Muscle layer of colon (tissue), 2 donors: ENCODE results near the gene TMEM184B.

ENCODE experiments used
- H3K27ac ChIP-seq: one replicate; pipeline ENCODE4 v1.7.0; 2013; ENCODE audit warnings: low read depth, mild to moderate bottlenecking, low read length, moderate library complexity
- H3K27me3 ChIP-seq, 2 donors: one replicate each; pipeline ENCODE4 v1.7.0; 2013; ENCODE audit warnings: low read length in 2 of 2, mild to moderate bottlenecking in 2 of 2; ENCODE audit not compliant: insufficient read depth in 2 of 2, control insufficient read depth in 1 of 2
- H3K36me3 ChIP-seq: one replicate; pipeline ENCODE4 v1.7.0; 2013; ENCODE audit warnings: mild to moderate bottlenecking, low read length; ENCODE audit not compliant: insufficient read depth
- H3K4me1 ChIP-seq: one replicate; pipeline ENCODE4 v1.7.0; 2013; ENCODE audit warnings: mild to moderate bottlenecking, low read length; ENCODE audit not compliant: insufficient read depth
- H3K4me3 ChIP-seq, 2 donors: one replicate each; pipeline ENCODE4 v1.7.0; 2013; ENCODE audit warnings: low read length in 2 of 2, low read depth in 1 of 2, mild to moderate bottlenecking in 1 of 2, moderate library complexity in 1 of 2
- H3K9ac ChIP-seq: one replicate; pipeline ENCODE4 v1.7.0; 2013; ENCODE audit warnings: low read length
- H3K9me3 ChIP-seq: one replicate; pipeline ENCODE4 v1.7.0; 2013; ENCODE audit warnings: mild to moderate bottlenecking, low read length
- donor health status: abdominal sarcoma.
- donor health status: Adenocarcinoma of cecum.

Gene TMEM184B

DNA sequence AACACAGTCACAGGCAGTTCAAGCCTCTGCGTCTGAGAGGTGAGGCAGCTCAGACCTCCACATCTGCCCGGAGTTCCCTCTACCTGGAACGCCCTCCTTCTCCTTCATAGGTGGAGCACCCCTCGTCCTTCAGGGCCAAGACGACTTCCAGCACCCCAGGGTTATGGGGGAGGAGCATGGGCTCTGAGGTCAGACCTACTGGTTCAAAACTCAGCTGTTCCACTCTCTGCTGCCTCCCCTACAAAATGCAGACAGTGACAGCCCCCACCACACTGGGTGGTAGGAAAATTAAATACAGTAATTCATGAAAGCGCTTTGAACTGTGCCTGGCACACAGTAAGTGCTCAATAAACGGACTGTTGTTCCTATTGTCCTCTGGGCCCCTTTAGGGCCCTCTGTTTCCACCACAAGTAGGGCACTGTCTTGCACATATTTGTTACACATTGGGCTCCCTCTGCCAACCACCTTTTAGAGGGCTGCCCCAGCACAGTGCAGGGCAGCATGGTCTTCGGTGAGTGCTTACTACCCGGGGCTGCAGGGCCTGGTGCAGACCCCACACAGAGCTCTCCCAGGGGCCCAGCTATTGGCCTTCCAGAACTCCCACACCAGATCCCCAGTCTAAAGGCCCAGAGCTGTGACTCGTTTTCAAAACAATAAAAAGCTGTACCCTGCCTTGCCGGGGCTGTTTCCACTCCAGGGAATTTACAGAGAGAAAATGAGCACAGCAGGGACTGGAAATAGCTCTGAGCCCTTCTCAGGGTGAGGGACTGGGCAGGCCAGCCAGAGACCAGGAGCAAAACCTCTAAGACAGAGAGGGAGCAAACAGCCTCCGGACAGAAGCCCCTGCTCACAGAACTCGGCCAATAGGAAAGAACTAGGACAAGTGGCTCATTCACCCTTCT lies 2.5 kb downstream of the TMEM184B start:
- Histone ChIP-seq H3K27ac (peak overlapping the region; percentile 44), H3K4me3 (peak overlapping the region in 1 of 2 donors; percentile 94), H3K27me3 (no peaks in the 10 kb centered on the region), H3K4me1 (peaks cover 55% of the 10 kb centered on the region), H3K36me3 (no peaks in the 10 kb centered on the region), H3K9ac (peak overlapping the region; percentile 30), H3K9me3 (no peaks in the 10 kb centered on the region)

- Histone ChIP-seq H3K27me3 (no peaks in the 10 kb centered on the region), H3K36me3 (no peaks in the 10 kb centered on the region), H3K27ac (no peak overlapping the region)
Measured at GRCh38 chr22:38269466-38269865, 3.3 kb downstream of the TMEM184B start.

GRCh38 chr22:38267086-38267485 lies 5.7 kb downstream of the TMEM184B start:
- Histone ChIP-seq H3K36me3 (no peaks in the 10 kb centered on the region), H3K4me1 (peaks cover 64% of the 10 kb centered on the region), H3K9ac (no peak overlapping the region), H3K9me3 (no peaks in the 10 kb centered on the region), H3K4me3 (no peak overlapping the region), H3K27me3 (no peaks in the 10 kb centered on the region), H3K27ac (no peak overlapping the region)

More at GRCh38 chr22:38269466-38269865, 3.3 kb downstream of the TMEM184B start:
- Histone ChIP-seq H3K9me3 (no peaks in the 10 kb centered on the region), H3K4me3 (no peak overlapping the region), H3K9ac (no peak overlapping the region), H3K4me1 (peaks cover 62% of the 10 kb centered on the region)

DNA sequence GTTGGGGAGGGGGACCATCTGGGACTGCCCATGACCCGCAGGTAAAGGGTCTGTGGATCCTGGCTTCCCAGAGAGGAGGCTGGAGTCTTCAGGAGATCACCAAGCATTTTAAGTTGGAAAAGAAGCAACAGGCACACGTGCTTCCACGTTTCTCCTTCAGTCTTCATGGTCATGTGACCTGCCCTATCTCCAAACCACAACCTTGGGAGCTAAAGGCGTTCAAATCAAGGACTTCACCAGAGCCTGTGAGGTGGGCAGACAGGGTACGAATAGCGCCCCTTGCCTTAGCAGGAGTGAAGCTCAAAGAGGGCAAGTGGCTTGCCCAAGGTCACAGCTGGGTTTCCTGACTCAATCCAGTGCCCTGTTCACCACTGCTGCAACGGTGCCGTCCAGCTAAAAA lies 6.7 kb downstream of the TMEM184B start:
- H3K27ac ChIP-seq: no peak overlapping the region
- H3K9me3 ChIP-seq: no peaks in the 10 kb centered on the region
- H3K4me1 ChIP-seq: peaks cover 64% of the 10 kb centered on the region
- no peaks in the 10 kb centered on the region for H3K36me3 ChIP-seq
- H3K27me3 ChIP-seq: no peaks in the 10 kb centered on the region
- no peak overlapping the region for H3K4me3 ChIP-seq
- peak overlapping the region; percentile 5 for H3K9ac ChIP-seq

DNA sequence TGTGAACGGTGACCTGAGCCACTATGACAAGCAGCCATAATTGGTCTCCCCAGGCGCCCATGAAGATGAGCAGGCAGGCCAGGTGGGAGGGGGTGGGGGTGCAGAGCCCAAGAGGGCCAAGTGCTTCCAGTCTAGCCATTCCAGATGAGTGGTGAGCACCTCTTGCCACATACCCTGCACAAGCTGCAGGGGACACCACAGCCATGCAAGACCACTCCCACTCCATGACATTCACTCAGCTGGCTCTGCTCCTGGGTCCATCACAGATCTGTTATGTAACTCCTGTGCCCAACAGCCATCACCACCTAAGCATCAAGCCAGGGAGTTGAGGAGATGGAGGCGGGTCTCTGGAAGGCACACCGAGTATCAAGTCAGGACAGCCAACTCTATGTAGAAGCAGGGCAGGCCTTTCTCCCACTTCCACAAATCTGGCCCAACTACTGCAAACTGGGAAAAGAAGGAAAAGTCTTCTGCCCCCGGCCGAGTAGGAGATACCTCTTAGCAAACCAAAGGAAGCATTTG lies 8.4 kb downstream of the TMEM184B start:
- peaks cover 61% of the 10 kb centered on the region for H3K4me1 ChIP-seq
- no peaks in the 10 kb centered on the region for H3K9me3 ChIP-seq
- H3K27ac ChIP-seq: no peak overlapping the region
- H3K4me3 ChIP-seq: no peak overlapping the region
- H3K27me3 ChIP-seq: no peaks in the 10 kb centered on the region
- no peak overlapping the region for H3K9ac ChIP-seq
- H3K36me3 ChIP-seq: no peaks in the 10 kb centered on the region

GRCh38 chr22:38262051-38262795 lies 10.6 kb downstream of the TMEM184B start:
- Histone ChIP-seq H3K9me3 (no peaks in the 10 kb centered on the region), H3K9ac (no peak overlapping the region), H3K4me3 (no peak overlapping the region), H3K27ac (peak overlapping the region; percentile 21), H3K27me3 (no peaks in the 10 kb centered on the region), H3K36me3 (no peaks in the 10 kb centered on the region), H3K4me1 (peaks cover 69% of the 10 kb centered on the region)

DNA sequence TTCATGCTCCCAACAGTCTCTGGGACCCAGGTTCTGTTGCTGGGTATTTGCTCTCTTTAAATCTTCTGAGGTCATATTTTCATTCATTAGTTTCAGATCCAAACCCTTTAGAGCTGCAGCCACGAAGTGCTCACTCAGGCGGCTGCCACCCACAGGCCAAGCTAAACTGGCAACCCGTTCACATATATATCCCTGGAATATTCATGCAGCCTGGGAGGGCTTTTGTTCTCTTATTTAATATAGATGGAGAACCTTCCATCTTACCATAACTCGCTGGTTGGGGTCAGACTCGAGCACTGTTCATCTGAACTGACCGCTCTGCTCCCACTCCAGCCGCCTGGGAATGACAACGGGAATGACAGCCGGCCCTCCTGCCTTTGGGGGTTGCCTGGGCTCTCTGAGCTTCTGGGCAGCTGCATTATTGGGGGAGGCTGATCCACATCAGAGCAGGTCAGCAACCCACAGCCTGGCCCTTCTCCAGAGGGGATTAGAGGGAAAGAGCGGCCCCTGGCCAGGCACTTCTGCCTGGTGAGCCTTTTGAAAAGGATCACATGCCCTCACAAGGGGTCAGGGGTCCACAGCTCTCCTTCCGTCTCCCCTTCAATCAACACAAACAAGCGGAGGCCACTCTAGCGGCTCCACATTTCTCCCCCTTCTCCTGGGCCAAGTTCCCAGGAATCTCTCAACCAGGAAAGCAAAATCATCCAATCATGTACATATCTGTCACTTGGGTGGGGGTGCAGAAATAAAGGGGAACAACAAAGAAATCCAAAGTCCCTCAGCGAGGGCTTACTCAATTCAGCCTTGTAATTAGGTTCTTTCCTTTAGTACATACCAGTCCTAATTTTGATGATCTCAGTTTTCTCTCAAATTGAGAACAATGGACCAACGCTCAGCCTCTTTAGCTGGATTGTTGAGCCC lies 11.8 kb downstream of the TMEM184B start:
- H3K9me3 ChIP-seq: no peaks in the 10 kb centered on the region
- H3K36me3 ChIP-seq: no peaks in the 10 kb centered on the region
- no peaks in the 10 kb centered on the region for H3K27me3 ChIP-seq
- peak overlapping the region in 1 of 2 donors; percentile 24 for H3K4me3 ChIP-seq
- H3K9ac ChIP-seq: peak overlapping the region; percentile 45
- H3K27ac ChIP-seq: peak overlapping the region; percentile 31
- peaks cover 69% of the 10 kb centered on the region for H3K4me1 ChIP-seq

DNA sequence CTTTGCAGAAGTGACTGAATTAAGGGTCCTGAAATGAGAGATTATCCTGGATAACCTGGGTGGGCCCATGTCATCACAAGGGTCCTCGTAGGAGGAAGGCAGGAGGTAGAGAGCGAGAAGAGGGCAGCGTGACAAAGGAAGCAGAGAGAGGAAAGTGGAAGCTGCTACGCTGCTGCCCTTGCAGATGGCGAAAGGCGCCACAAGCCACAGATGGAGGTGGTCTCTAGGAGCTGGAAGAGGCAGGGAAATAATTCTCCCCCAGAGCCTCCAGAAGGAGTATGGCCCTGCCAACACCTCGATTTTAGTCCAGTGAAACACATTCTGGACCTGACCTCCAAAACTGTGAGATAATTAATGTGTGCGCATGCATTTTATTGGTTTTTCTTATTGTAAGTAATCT lies 13.4 kb downstream of the TMEM184B start:
- H3K36me3 ChIP-seq: no peaks in the 10 kb centered on the region
- no peak overlapping the region for H3K9ac ChIP-seq
- no peak overlapping the region for H3K27ac ChIP-seq
- no peaks in the 10 kb centered on the region for H3K27me3 ChIP-seq
- peaks cover 55% of the 10 kb centered on the region for H3K4me1 ChIP-seq
- no peaks in the 10 kb centered on the region for H3K9me3 ChIP-seq
- H3K4me3 ChIP-seq: no peak overlapping the region

DNA sequence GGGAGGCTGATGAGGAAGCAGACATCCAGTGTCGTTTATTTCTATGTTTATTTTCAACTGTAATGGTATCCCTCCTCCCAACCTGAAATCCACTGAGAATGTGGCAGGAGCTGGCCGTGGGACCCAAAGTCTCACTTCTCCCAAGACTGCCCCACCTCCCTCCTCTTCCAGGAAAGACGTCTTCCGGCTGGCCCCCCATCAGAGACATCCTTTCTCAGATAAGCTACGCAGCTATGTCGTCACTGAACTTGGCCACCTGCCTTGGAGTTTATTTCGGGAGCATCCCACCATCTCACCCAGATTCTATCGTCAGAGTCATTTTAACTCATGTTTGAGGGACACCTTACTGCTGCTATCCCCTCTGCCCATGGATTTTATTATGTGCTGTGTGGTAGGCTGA lies 13.9 kb downstream of the TMEM184B start:
- Histone ChIP-seq H3K36me3 (no peaks in the 10 kb centered on the region), H3K4me3 (no peak overlapping the region), H3K4me1 (peaks cover 52% of the 10 kb centered on the region), H3K27me3 (no peaks in the 10 kb centered on the region), H3K27ac (no peak overlapping the region), H3K9me3 (no peaks in the 10 kb centered on the region), H3K9ac (no peak overlapping the region)

DNA sequence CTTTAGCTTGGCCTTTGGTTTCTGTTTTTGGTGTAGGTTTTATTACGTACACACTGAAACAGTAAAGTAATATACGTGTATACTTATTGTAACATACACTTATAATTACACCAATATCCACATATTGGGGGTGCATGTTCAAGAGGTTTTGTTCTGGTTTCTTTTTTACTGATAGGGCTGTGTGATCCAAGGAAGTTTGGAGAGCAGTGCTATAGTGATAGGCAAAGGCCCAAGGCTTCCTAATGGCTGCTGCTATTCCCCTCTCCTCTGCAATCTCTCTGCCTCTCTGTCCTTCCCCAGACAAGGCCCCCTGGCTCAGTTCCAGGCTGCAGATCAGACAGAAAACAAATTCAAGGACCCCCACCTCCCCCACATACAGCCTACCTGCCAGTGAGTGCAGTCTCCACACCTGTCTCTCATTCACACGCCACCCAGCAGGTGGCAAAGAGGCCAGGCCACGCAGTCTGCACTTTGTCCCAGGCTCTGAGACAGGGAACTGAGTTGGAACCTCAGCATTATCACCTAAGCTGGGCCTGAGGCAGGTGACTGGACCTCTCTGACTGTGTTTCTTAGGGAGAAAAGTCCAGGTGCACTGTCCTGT lies 15.1 kb downstream of the TMEM184B start:
- Histone ChIP-seq H3K4me3 (peak overlapping the region in 1 of 2 donors; percentile 21), H3K4me1 (peaks cover 52% of the 10 kb centered on the region)

More for the DNA sequence above, 15.1 kb downstream of the TMEM184B start:
- Histone ChIP-seq H3K9me3 (no peaks in the 10 kb centered on the region), H3K27ac (peak overlapping the region; percentile 62), H3K36me3 (no peaks in the 10 kb centered on the region), H3K27me3 (no peaks in the 10 kb centered on the region), H3K9ac (peak overlapping the region; percentile 51)
